ENCODE data around the gene SYCE3.

- no peak for TF ChIP-seq POLR2A (IDR thresholded peaks at IDR 0.05; ENCODE audit: low read length)
- TF ChIP-seq GATA1 (IDR thresholded peaks at IDR 0.05; ENCODE audit: low read depth, low read length): no peak
Observed at GRCh38 chr22:50599816-50600455, 37.2 kb upstream of the SYCE3 start.

All from erythroblast (primary cell).